ENCODE results near the gene P4HB.

Gene P4HB

DNA sequence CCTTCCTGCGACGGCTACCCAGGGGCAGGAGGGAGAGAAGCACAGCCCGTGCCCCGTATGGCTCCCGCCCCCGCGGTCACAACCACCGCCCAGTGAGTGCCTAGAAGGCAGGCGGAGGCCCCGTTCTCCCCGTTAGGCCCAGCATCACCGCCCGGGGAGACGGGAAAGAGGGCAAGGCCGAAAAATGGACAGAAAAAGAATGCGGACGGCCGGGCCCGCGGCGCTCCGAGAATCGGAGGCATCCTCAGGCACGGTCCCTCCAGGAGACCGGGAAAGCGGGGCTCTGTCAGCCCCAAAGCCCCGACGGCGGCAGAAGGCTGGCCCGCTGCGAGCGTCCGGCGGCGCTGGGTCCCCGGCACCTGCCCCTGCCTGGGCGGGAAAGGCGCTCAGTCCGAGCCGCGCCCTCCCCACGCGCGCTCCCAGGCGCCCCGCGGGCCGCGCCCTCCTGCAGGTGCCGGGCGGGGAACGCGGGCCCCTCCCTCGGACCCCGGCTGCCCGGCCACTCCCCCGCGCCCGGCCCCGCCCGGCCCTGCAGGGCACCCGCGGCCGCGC lies 27.7 kb downstream of the P4HB start:
- peaks cover 14% of the 10 kb centered on the region for H3K4me1 Mint-ChIP-seq
- no peaks in the 10 kb centered on the region for H3K36me3 Mint-ChIP-seq (ENCODE audit: low read depth)
- TF ChIP-seq, protein P1, sequence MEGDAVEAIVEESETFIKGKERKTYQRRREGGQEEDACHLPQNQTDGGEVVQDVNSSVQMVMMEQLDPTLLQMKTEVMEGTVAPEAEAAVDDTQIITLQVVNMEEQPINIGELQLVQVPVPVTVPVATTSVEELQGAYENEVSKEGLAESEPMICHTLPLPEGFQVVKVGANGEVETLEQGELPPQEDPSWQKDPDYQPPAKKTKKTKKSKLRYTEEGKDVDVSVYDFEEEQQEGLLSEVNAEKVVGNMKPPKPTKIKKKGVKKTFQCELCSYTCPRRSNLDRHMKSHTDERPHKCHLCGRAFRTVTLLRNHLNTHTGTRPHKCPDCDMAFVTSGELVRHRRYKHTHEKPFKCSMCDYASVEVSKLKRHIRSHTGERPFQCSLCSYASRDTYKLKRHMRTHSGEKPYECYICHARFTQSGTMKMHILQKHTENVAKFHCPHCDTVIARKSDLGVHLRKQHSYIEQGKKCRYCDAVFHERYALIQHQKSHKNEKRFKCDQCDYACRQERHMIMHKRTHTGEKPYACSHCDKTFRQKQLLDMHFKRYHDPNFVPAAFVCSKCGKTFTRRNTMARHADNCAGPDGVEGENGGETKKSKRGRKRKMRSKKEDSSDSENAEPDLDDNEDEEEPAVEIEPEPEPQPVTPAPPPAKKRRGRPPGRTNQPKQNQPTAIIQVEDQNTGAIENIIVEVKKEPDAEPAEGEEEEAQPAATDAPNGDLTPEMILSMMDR (IDR thresholded peaks at IDR 0.05; ENCODE audit: unreplicated experiment in 3 of 3), result no peak
- H3K27ac Mint-ChIP-seq, result peak overlapping the region; percentile 34 to 91 (median 85)
- no peaks in the 10 kb centered on the region for H3K9me3 Mint-ChIP-seq
- peak overlapping the region; percentile 88 to 92 (median 90) for H3K4me3 Mint-ChIP-seq
- no peaks in the 10 kb centered on the region for H3K27me3 Mint-ChIP-seq (ENCODE audit: low read depth)

DNA sequence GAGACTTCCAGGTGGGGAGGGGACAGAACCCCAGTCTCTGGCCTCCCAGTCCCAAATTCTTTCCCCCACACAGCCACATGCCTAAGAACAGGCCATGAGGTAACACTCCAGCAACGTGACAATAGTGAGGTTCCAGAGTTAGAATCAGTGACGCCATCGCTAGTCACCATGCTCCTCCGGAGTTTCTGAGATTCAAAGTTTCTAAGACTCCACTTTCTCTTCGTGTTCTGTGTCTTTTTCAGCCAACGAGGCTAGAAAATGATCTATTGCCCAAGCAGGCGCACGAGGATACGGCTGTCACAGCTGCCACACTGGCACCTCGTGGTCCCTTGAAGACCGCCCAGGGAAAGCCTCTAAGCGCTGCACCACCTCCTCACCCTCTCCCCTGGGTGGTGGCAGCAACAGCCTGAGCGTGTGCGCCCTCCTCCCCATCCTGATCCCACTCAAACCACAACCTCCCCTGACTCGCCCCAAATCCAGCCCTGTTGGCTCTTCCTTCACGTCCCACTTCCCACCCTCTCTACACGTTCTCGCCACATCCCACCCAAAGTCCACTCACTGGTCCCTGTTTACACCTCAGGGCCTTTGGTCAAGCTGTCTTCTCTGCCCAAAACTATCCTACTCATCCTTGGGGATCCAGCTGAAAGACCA lies 28.3 kb downstream of the P4HB start:
- Mint-ChIP-seq H3K9me3 (no peaks in the 10 kb centered on the region), H3K27ac (peak overlapping the region; percentile 34 to 91 (median 85)), H3K27me3 (ENCODE audit: low read depth) (no peaks in the 10 kb centered on the region)

DNA sequence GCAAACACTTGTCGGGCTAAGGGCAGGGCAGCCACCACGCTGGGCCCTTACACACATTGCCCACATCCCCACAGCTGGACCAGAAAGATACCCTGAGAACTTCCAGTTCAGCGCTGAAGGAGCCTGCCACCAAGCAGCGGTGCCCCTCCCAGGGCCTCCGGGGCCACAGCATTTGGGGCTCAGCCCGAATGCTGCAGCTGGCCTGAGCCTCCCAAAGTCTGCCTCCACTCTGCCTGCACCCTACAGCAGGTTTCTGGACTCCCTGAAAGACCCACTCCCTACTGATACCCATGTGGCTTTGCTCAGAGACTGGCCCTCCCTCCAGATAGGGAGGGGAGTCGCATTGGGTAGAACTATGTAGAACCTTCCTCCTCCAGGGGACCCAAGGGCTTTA lies 28.8 kb downstream of the P4HB start:
- peak overlapping the region; percentile 88 to 92 (median 90) for H3K4me3 Mint-ChIP-seq
- TF ChIP-seq, protein P1 (IDR thresholded peaks at IDR 0.05; ENCODE audit: unreplicated experiment in 3 of 3), result no peak

More for the DNA sequence above, 28.3 kb downstream of the P4HB start:
- peak overlapping the region; percentile 88 to 92 (median 90) for H3K4me3 Mint-ChIP-seq
- TF ChIP-seq, protein P1 (IDR thresholded peaks at IDR 0.05; ENCODE audit: unreplicated experiment in 3 of 3), result no peak
- H3K36me3 Mint-ChIP-seq (ENCODE audit: low read depth), result no peaks in the 10 kb centered on the region
- H3K4me1 Mint-ChIP-seq, result peaks cover 14% of the 10 kb centered on the region

GRCh38 chr17:81829858-81830257 lies 30.5 kb downstream of the P4HB start:
- TF ChIP-seq, protein P1 (IDR thresholded peaks at IDR 0.05; ENCODE audit: unreplicated experiment in 3 of 3), result no peak
- H3K27ac Mint-ChIP-seq, result no peak overlapping the region

More for the DNA sequence above, 28.8 kb downstream of the P4HB start:
- Mint-ChIP-seq H3K27ac (peak overlapping the region in 2 of 3 experiments; percentile 85 to 91), H3K4me1 (peaks cover 14% of the 10 kb centered on the region), H3K36me3 (ENCODE audit: low read depth) (no peaks in the 10 kb centered on the region), H3K27me3 (ENCODE audit: low read depth) (no peaks in the 10 kb centered on the region), H3K9me3 (no peaks in the 10 kb centered on the region)

DNA sequence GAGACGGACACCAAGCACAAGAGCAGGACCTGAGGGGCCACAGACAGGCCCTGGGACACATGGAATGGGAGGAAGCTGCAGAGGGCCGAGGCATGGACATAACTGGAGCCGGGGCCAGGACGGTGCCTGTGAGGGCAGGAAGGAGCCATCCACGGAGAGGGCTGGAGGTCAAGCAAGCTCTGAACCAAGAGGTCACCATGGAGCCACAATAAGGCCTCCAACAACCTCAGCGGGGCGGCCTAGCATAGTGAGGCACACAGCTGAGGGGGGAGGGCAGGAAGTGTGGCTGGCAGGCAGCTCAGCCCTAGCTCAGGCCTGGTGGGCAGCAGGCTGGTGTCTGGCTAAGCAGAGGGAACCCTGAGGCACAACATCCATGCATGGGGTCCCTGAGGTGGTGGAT lies 31.7 kb downstream of the P4HB start:
- H3K9me3 Mint-ChIP-seq, result no peaks in the 10 kb centered on the region
- H3K27me3 Mint-ChIP-seq (ENCODE audit: low read depth), result no peaks in the 10 kb centered on the region
- peaks cover 2% of the 10 kb centered on the region for H3K36me3 Mint-ChIP-seq (ENCODE audit: low read depth)
- peak overlapping the region; percentile 20 to 68 (median 53) for H3K4me3 Mint-ChIP-seq
- H3K4me1 Mint-ChIP-seq, result peaks cover 14% of the 10 kb centered on the region
- TF ChIP-seq, protein P1 (IDR thresholded peaks at IDR 0.05; ENCODE audit: unreplicated experiment in 3 of 3), result no peak
- H3K27ac Mint-ChIP-seq, result no peak overlapping the region

More at GRCh38 chr17:81829858-81830257, 30.5 kb downstream of the P4HB start:
- no peaks in the 10 kb centered on the region for H3K36me3 Mint-ChIP-seq (ENCODE audit: low read depth)
- no peaks in the 10 kb centered on the region for H3K9me3 Mint-ChIP-seq
- peaks cover 14% of the 10 kb centered on the region for H3K4me1 Mint-ChIP-seq
- H3K27me3 Mint-ChIP-seq (ENCODE audit: low read depth), result no peaks in the 10 kb centered on the region
- H3K4me3 Mint-ChIP-seq, result peak overlapping the region; percentile 66 to 90 (median 75)
